ENCODE measurements around the gene APP. TPM values are rescaled to one million over a fixed set of nuclear protein-coding genes. Genes with fewer than 3 reads are reported as not detected.

Gene APP
- total RNA-seq, 2 donors from 2014 or later, result 256 to 423 TPM

DNA sequence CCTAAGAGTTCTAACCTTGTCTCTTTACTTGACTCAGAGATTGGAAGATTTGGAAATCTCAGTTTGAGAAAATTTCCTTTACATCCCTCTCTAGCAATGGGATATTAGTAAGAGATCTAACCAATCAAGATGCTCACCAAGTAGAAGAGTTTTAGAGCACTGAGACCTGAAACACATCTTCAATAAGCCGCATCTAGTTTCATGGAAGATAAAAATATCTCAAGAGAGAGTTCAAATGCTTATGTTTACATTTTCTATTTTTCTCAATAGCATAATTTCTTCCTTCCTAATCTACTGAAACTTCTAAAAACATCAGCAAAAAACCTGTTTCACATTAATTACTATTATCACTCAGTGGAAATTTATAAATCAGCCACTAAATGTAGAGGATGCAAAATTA, 165.1 kb downstream of the APP start:
- ATAC-seq (no peak), DNase-seq (no peak)
- intact Hi-C loops (cut with DNase I), result no loop called here
- H3K9me3 ChIP-seq, result no peaks in the 10 kb centered on the region
- H3K36me3 ChIP-seq (replicated peaks in 1 of 2; ENCODE audit: insufficient read depth in 1 of 2, low read depth in 2 of 2), result no peaks in the 10 kb centered on the region
- TF ChIP-seq, protein P1, sequence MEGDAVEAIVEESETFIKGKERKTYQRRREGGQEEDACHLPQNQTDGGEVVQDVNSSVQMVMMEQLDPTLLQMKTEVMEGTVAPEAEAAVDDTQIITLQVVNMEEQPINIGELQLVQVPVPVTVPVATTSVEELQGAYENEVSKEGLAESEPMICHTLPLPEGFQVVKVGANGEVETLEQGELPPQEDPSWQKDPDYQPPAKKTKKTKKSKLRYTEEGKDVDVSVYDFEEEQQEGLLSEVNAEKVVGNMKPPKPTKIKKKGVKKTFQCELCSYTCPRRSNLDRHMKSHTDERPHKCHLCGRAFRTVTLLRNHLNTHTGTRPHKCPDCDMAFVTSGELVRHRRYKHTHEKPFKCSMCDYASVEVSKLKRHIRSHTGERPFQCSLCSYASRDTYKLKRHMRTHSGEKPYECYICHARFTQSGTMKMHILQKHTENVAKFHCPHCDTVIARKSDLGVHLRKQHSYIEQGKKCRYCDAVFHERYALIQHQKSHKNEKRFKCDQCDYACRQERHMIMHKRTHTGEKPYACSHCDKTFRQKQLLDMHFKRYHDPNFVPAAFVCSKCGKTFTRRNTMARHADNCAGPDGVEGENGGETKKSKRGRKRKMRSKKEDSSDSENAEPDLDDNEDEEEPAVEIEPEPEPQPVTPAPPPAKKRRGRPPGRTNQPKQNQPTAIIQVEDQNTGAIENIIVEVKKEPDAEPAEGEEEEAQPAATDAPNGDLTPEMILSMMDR (IDR thresholded peaks at IDR 0.05), result no peak
- TF ChIP-seq POLR2A (IDR thresholded peaks at IDR 0.05), result no peak
- H3K27me3 ChIP-seq, result no peaks in the 10 kb centered on the region
- WGBS, 2 donors, result 96% methylated on average over 1 of the region's 1 CpG
- H3K4me3 ChIP-seq, result no peak overlapping the region
- H3K27ac ChIP-seq, result no peak overlapping the region
- H3K4me1 ChIP-seq, result peaks cover 14% of the 10 kb centered on the region

- TF ChIP-seq, protein P1 (IDR thresholded peaks at IDR 0.05), result no peak
- no peak for TF ChIP-seq POLR2A (IDR thresholded peaks at IDR 0.05)
- H3K27me3 ChIP-seq, result no peaks in the 10 kb centered on the region
- H3K36me3 ChIP-seq (replicated peaks in 1 of 2; ENCODE audit: insufficient read depth in 1 of 2, low read depth in 2 of 2), result no peaks in the 10 kb centered on the region
- peaks cover 14% of the 10 kb centered on the region for H3K4me1 ChIP-seq
- H3K27ac ChIP-seq, result no peak overlapping the region
- DNase-seq (no peak), ATAC-seq (no peak)
- no peaks in the 10 kb centered on the region for H3K9me3 ChIP-seq
- WGBS, 2 donors, result 93 to 97% methylated on average over 4 of the region's 4 CpGs
- intact Hi-C loops (cut with DNase I), result no loop called here
- H3K4me3 ChIP-seq, result no peak overlapping the region
These were observed 167.2 kb downstream of the APP start for GRCh38 chr21:26003404-26003803.

DNA sequence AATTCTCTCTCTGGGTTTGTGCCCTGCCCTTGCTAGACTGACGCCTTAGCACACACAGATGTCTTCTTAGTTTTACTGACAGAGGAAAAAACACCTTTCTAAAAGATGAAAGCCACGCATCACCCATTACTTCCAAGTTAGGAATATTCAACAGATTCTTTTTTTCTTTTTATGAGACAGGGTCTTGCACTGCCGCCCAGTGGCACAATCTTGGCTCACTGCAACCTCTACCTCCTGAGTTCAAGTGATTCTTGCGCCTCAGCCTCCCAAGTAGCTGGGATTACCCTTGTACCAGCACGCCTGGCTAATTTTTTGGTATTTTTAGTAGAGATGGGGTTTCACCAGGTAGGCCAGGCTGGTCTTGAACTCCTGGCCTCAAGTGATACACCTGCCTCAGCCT, 169.2 kb downstream of the APP start:
- intact Hi-C loops (cut with DNase I), result no loop called here
- H3K27me3 ChIP-seq, result no peaks in the 10 kb centered on the region

GRCh38 chr21:25999921-26000582, 170.5 kb downstream of the APP start:
- H3K4me1 ChIP-seq, result peaks cover 26% of the 10 kb centered on the region
- intact Hi-C loops (cut with DNase I), result no loop called here
- no peak overlapping the region for H3K4me3 ChIP-seq
- 89 to 92% methylated on average over 19 of the region's 19 CpGs for WGBS, 2 donors
- ATAC-seq, result no peak
- no peak for DNase-seq
- no peaks in the 10 kb centered on the region for H3K9me3 ChIP-seq
- H3K36me3 ChIP-seq (replicated peaks in 1 of 2; ENCODE audit: insufficient read depth in 1 of 2, low read depth in 2 of 2), result no peaks in the 10 kb centered on the region
- TF ChIP-seq, protein P1 (IDR thresholded peaks at IDR 0.05), result no peak
- TF ChIP-seq POLR2A (IDR thresholded peaks at IDR 0.05), result no peak
- H3K27me3 ChIP-seq, result no peaks in the 10 kb centered on the region
- H3K27ac ChIP-seq, result peak overlapping the region in 3 of 4 donors; percentile 87 to 91 (median 90)

More for the DNA sequence above, 169.2 kb downstream of the APP start:
- TF ChIP-seq, protein P1 (IDR thresholded peaks at IDR 0.05), result no peak
- no peak for TF ChIP-seq POLR2A (IDR thresholded peaks at IDR 0.05)
- Histone ChIP-seq H3K4me3 (no peak overlapping the region), H3K9me3 (no peaks in the 10 kb centered on the region), H3K27ac (no peak overlapping the region), H3K4me1 (peaks cover 26% of the 10 kb centered on the region), H3K36me3 (replicated peaks in 1 of 2; ENCODE audit: insufficient read depth in 1 of 2, low read depth in 2 of 2) (no peaks in the 10 kb centered on the region)
- no peak for DNase-seq
- ATAC-seq, result no peak
- 96 to 97% methylated on average over 5 of the region's 5 CpGs for WGBS, 2 donors
